ENCODE results near the gene CAPNS1.

- TF ChIP-seq, protein P1, sequence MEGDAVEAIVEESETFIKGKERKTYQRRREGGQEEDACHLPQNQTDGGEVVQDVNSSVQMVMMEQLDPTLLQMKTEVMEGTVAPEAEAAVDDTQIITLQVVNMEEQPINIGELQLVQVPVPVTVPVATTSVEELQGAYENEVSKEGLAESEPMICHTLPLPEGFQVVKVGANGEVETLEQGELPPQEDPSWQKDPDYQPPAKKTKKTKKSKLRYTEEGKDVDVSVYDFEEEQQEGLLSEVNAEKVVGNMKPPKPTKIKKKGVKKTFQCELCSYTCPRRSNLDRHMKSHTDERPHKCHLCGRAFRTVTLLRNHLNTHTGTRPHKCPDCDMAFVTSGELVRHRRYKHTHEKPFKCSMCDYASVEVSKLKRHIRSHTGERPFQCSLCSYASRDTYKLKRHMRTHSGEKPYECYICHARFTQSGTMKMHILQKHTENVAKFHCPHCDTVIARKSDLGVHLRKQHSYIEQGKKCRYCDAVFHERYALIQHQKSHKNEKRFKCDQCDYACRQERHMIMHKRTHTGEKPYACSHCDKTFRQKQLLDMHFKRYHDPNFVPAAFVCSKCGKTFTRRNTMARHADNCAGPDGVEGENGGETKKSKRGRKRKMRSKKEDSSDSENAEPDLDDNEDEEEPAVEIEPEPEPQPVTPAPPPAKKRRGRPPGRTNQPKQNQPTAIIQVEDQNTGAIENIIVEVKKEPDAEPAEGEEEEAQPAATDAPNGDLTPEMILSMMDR (IDR thresholded peaks at IDR 0.05): no peak
- TF ChIP-seq POLR2A (IDR thresholded peaks at IDR 0.05): no peak
Observed at GRCh38 chr19:36108684-36109083, 31.2 kb upstream of the CAPNS1 start.
